ENCODE measurements around the gene GAD2.

DNA sequence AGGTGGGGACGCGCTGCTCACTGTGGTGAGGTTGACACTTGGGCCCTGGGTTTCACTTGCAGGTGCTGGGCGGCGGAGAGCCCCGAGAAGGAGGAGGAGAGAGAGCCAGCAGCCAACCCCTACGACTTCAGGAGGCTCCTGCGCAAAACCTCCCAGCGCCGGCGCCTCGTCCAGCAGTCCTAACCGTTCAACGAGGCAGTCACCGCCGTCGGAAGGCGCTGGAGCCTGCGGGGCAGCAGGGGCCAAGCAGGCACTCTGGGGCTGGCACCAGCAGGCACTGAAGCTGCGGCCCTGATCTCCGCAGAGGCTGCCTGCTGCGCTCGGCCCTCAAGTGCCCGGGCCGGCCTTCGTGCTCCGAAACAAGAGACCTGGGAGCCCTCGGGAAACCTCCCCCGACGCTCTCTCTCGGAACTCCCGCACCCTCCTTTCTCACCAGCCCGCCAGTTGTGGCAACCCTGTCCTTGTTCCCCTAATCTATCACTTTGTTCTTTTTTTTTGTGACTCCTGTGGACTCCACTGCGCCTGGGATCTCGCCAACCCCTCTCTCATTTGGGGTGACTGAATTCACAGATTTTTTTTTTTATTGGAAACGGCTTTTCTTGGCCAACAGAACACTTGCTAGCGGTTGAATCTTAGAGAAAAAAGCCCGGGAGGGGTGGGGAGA is 4.7 kb upstream of the GAD2 start:
- TF ChIP-seq POLR2A (IDR thresholded peaks at IDR 0.05), result no peak
- TF ChIP-seq, protein P1, sequence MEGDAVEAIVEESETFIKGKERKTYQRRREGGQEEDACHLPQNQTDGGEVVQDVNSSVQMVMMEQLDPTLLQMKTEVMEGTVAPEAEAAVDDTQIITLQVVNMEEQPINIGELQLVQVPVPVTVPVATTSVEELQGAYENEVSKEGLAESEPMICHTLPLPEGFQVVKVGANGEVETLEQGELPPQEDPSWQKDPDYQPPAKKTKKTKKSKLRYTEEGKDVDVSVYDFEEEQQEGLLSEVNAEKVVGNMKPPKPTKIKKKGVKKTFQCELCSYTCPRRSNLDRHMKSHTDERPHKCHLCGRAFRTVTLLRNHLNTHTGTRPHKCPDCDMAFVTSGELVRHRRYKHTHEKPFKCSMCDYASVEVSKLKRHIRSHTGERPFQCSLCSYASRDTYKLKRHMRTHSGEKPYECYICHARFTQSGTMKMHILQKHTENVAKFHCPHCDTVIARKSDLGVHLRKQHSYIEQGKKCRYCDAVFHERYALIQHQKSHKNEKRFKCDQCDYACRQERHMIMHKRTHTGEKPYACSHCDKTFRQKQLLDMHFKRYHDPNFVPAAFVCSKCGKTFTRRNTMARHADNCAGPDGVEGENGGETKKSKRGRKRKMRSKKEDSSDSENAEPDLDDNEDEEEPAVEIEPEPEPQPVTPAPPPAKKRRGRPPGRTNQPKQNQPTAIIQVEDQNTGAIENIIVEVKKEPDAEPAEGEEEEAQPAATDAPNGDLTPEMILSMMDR (IDR thresholded peaks at IDR 0.05 in 8 of 11, conservative IDR thresholded peaks at IDR 0.05 in 3 of 11), result no peak
